ENCODE results near the gene SSTR5. TPM values are rescaled to one million over a fixed set of nuclear protein-coding genes. Genes with fewer than 3 reads are reported as not detected.

The SSTR5 gene
- total RNA-seq, 6 experiments from 2014 or later = not detected

GRCh38 chr16:1071561-1072225, 854 bp upstream of the SSTR5 start:
- Mint-ChIP-seq H3K4me3 (no peak overlapping the region), H3K4me1 (ENCODE audit: low read depth) (no peaks in the 10 kb centered on the region), H3K27me3 (ENCODE audit: insufficient read depth) (peaks cover 19% of the 10 kb centered on the region), H3K36me3 (ENCODE audit: low read depth) (no peaks in the 10 kb centered on the region), H3K9me3 (no peaks in the 10 kb centered on the region), H3K27ac (no peak overlapping the region)
- no peak for TF ChIP-seq CTCF (IDR thresholded peaks at IDR 0.05)
- DNase-seq = no peak

- Mint-ChIP-seq H3K4me1 (ENCODE audit: low read depth) (no peaks in the 10 kb centered on the region), H3K4me3 (no peak overlapping the region), H3K36me3 (ENCODE audit: low read depth) (no peaks in the 10 kb centered on the region), H3K27ac (no peak overlapping the region), H3K27me3 (ENCODE audit: insufficient read depth) (peaks cover 14% of the 10 kb centered on the region), H3K9me3 (no peaks in the 10 kb centered on the region)
- DNase-seq = no peak
- no peak for TF ChIP-seq CTCF (IDR thresholded peaks at IDR 0.05)
Observed at GRCh38 chr16:1073262-1073558, 663 bp downstream of the SSTR5 start.

- H3K27me3 Mint-ChIP-seq (ENCODE audit: insufficient read depth) = peaks cover 11% of the 10 kb centered on the region
- no peaks in the 10 kb centered on the region for H3K36me3 Mint-ChIP-seq (ENCODE audit: low read depth)
- TF ChIP-seq CTCF (IDR thresholded peaks at IDR 0.05) = peak; percentile 37
- H3K27ac Mint-ChIP-seq = no peak overlapping the region
- no peak for DNase-seq
- no peak overlapping the region for H3K4me3 Mint-ChIP-seq
- H3K4me1 Mint-ChIP-seq (ENCODE audit: low read depth) = no peaks in the 10 kb centered on the region
- H3K9me3 Mint-ChIP-seq = no peaks in the 10 kb centered on the region
Observed at GRCh38 chr16:1073566-1074378, 1.2 kb downstream of the SSTR5 start.

- H3K4me3 Mint-ChIP-seq = no peak overlapping the region
- H3K4me1 Mint-ChIP-seq (ENCODE audit: low read depth) = no peaks in the 10 kb centered on the region
- H3K27ac Mint-ChIP-seq = no peak overlapping the region
- H3K36me3 Mint-ChIP-seq (ENCODE audit: low read depth) = no peaks in the 10 kb centered on the region
- H3K9me3 Mint-ChIP-seq = no peaks in the 10 kb centered on the region
- no peak for TF ChIP-seq CTCF (IDR thresholded peaks at IDR 0.05)
- H3K27me3 Mint-ChIP-seq (ENCODE audit: insufficient read depth) = peaks cover 11% of the 10 kb centered on the region
- no peak for DNase-seq
Observed at GRCh38 chr16:1074379-1074649, 1.8 kb downstream of the SSTR5 start.

- H3K4me1 Mint-ChIP-seq (ENCODE audit: low read depth) = no peaks in the 10 kb centered on the region
- peaks cover 8% of the 10 kb centered on the region for H3K27me3 Mint-ChIP-seq (ENCODE audit: insufficient read depth)
- H3K36me3 Mint-ChIP-seq (ENCODE audit: low read depth) = no peaks in the 10 kb centered on the region
- no peaks in the 10 kb centered on the region for H3K9me3 Mint-ChIP-seq
- DNase-seq = no peak
- TF ChIP-seq CTCF (IDR thresholded peaks at IDR 0.05) = no peak
- no peak overlapping the region for H3K27ac Mint-ChIP-seq
- H3K4me3 Mint-ChIP-seq = no peak overlapping the region
Observed at GRCh38 chr16:1075546-1075945, 3.0 kb downstream of the SSTR5 start.
